Measurements from ENCODE around the gene RAE1.

DNA sequence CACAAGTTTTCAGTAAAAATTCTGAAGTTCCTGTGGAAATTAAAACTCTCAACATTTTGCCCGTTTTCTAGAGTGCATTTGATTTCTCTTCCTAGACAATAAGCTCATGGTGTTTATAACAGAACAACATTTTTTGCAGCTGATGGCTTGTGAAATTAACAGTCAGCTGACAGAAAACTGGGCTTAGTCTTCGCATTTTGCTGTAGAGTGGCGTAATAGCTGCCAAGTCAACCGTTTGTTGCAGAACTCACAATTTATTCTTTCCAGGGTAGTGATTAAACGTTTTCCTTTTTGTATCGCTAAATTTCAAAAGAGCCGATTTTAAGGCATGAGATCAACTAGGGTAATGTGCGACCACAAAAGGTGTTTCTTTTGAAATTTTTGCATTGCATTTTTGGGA, 20.1 kb upstream of the RAE1 start:
- TF ChIP-seq, protein P1, sequence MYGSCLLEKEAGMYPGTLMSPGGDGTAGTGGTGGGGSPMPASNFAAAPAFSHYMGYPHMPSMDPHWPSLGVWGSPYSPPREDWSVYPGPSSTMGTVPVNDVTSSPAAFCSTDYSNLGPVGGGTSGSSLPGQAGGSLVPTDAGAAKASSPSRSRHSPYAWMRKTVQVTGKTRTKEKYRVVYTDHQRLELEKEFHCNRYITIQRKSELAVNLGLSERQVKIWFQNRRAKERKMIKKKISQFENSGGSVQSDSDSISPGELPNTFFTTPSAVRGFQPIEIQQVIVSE (CRISPR knock-in tag; IDR thresholded peaks at IDR 0.05; ENCODE audit: borderline replicate concordance) = no peak
- TF ChIP-seq CBFB (CRISPR knock-in tag; IDR thresholded peaks at IDR 0.05; ENCODE audit: low read depth) = no peak

Measured in WTC11 (cell line).